Thoracic aorta (tissue), 2 donors: ENCODE data around the gene COA6. TPM values are rescaled to one million over a fixed set of nuclear protein-coding genes. Genes with fewer than 3 reads are reported as not detected.
"Not testable (repeated sequence)": the region's sequence is repeated elsewhere in the genome, so short reads cannot be mapped to it uniquely, and the experiment has no call there.

Source experiments
- ATAC-seq: fragments of 150-250 bp; one replicate; pipeline ENCODE4 v1.8.0; 2017; ENCODE audit warnings: low read depth; ENCODE audit not compliant: insufficient number of reproducible peaks, low FRiP score
- DNase-seq: peaks from one replicate; pipeline ENCODE4 v3.0.0-alpha.2; 2020; ENCODE audit warnings: low spot score
- H3K27ac ChIP-seq, 2 donors: fragments of 200-600 bp; sonication (generic); 1 replicate in 1 of 2; 2 replicates in 1 of 2; pipeline ENCODE4 v1.5.1; 2016; ENCODE audit warnings: mild to moderate bottlenecking in 2 of 2, moderate library complexity in 2 of 2
- H3K27me3 ChIP-seq: fragments of 200-600 bp; sonication (generic); replicated peaks from 2 replicates; pipeline ENCODE4 v1.6.0; 2016; ENCODE audit warnings: mild to moderate bottlenecking; ENCODE audit not compliant: insufficient read depth
- H3K36me3 ChIP-seq: fragments of 200-600 bp; sonication (generic); one replicate; pipeline ENCODE4 v1.5.1; 2016
- H3K4me1 ChIP-seq, 2 donors: fragments of 200-600 bp; sonication (generic); 1 replicate in 1 of 2; 2 replicates in 1 of 2; pipeline versions ENCODE4 v1.5.1 to v1.6.0; 2016; ENCODE audit warnings: low read depth in 2 of 2, mild to moderate bottlenecking in 1 of 2; ENCODE audit not compliant: control insufficient read depth in 1 of 2
- H3K4me3 ChIP-seq: fragments of 200-600 bp; sonication (generic); 2 replicates; pipeline ENCODE4 v1.5.1; 2016; ENCODE audit warnings: mild to moderate bottlenecking
- H3K9me3 ChIP-seq: fragments of 200-600 bp; sonication (generic); 2 replicates; pipeline ENCODE4 v1.5.1; 2016
- total RNA-seq, 2 donors: library from RNA; depleted of rRNA; stranded (reverse); fragments of >200 nt; gene quantifications; one replicate each; pipeline versions ENCODE4 v1.1.0 to v1.2.3, GENCODE V29; 2016
- TF ChIP-seq, protein P1 (sequence below): fragments of 200-600 bp; sonication (generic); IDR thresholded peaks from one replicate; pipeline ENCODE4 v1.5.1; 2019; ENCODE audit warnings: antibody characterized with exemption

The COA6 gene
- total RNA-seq, 2 donors from 2014 or later: 3.4 TPM; not detected in 1

GRCh38 chr1:234340528-234340927 lies 32.7 kb upstream of the COA6 start:
- H3K36me3 ChIP-seq: no peaks in the 10 kb centered on the region
- H3K27ac ChIP-seq: no peak overlapping the region
- H3K4me1 ChIP-seq: no peaks in the 10 kb centered on the region
- TF ChIP-seq, protein P1, sequence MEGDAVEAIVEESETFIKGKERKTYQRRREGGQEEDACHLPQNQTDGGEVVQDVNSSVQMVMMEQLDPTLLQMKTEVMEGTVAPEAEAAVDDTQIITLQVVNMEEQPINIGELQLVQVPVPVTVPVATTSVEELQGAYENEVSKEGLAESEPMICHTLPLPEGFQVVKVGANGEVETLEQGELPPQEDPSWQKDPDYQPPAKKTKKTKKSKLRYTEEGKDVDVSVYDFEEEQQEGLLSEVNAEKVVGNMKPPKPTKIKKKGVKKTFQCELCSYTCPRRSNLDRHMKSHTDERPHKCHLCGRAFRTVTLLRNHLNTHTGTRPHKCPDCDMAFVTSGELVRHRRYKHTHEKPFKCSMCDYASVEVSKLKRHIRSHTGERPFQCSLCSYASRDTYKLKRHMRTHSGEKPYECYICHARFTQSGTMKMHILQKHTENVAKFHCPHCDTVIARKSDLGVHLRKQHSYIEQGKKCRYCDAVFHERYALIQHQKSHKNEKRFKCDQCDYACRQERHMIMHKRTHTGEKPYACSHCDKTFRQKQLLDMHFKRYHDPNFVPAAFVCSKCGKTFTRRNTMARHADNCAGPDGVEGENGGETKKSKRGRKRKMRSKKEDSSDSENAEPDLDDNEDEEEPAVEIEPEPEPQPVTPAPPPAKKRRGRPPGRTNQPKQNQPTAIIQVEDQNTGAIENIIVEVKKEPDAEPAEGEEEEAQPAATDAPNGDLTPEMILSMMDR: no peak
- ATAC-seq (no peak), DNase-seq (no peak)
- no peaks in the 10 kb centered on the region for H3K9me3 ChIP-seq
- no peaks in the 10 kb centered on the region for H3K27me3 ChIP-seq
- H3K4me3 ChIP-seq: no peak overlapping the region

DNA sequence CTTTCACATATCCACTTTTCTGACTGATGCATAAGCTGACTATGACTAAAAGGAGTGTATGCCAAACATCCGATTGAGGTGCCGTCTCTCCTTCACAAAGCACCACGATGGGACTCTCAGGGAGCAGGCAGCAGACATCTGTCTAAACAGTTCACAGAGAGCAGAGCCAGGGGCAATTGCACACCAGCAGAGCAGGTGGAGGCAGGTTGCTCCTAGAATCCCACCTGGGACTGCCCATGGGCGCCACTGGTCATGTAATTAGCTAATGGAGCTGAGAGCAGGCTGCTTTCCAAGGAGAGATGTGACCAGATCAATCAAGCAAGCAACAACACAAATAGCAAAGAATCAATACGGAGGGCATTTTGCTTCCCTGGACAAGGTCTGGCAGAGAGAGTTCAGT lies 30.5 kb upstream of the COA6 start:
- Histone ChIP-seq H3K4me3 (no peak overlapping the region), H3K36me3 (no peaks in the 10 kb centered on the region), H3K9me3 (no peaks in the 10 kb centered on the region), H3K27me3 (no peaks in the 10 kb centered on the region), H3K4me1 (no peaks in the 10 kb centered on the region), H3K27ac (no peak overlapping the region)
- TF ChIP-seq, protein P1: no peak
- ATAC-seq (no peak), DNase-seq (no peak)

- no peak for DNase-seq
- no peaks in the 10 kb centered on the region for H3K27me3 ChIP-seq
- no peaks in the 10 kb centered on the region for H3K36me3 ChIP-seq
- H3K9me3 ChIP-seq: no peaks in the 10 kb centered on the region
- no peak for ATAC-seq
- TF ChIP-seq, protein P1: no peak
- no peaks in the 10 kb centered on the region for H3K4me1 ChIP-seq
- no peak overlapping the region for H3K4me3 ChIP-seq
- H3K27ac ChIP-seq: no peak overlapping the region
Observed at GRCh38 chr1:234345237-234345636, 28.0 kb upstream of the COA6 start.

GRCh38 chr1:234348964-234349363 lies 24.3 kb upstream of the COA6 start:
- Histone ChIP-seq H3K4me1 (no peaks in the 10 kb centered on the region), H3K36me3 (no peaks in the 10 kb centered on the region), H3K9me3 (no peaks in the 10 kb centered on the region), H3K4me3 (no peak overlapping the region), H3K27me3 (no peaks in the 10 kb centered on the region), H3K27ac (no peak overlapping the region)
- TF ChIP-seq, protein P1: no peak
- no peak for DNase-seq
- ATAC-seq: no peak

DNA sequence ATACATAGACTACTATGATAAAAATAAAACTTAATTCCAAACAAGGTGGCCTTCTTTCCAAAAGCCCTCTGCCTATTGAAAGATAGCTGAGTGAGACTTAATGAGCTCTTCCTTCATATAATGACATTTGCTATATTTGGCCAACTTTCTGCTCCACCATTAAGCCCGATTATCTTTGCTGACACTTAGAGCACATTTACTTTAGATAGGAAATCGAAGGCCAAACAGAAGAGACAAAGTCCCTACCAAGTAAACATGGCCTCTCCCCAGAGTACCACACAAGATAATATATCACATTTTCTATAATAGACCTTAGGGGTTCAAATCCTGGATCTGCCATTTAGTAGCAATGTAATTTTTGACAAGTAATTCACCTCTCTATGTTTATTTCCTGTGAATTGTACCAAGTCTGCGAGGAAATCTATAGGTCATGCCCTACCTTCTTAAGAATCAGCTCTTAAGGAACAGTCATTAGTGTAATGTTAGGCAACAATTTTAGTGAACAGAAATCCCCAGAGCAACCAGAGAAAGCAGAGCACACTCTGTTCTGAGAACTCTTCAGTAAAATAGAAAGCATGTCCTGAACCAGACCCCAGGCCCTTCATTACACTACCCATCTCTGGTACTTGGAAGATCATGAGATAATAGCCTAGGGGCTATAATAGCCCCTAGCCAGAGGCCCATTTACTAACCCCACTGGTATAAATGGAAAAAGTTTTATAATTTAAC lies 17.3 kb upstream of the COA6 start:
- Histone ChIP-seq H3K4me3 (no peak overlapping the region), H3K36me3 (no peaks in the 10 kb centered on the region), H3K27me3 (no peaks in the 10 kb centered on the region), H3K9me3 (no peaks in the 10 kb centered on the region), H3K4me1 (no peaks in the 10 kb centered on the region), H3K27ac (no peak overlapping the region)
- no peak for ATAC-seq
- TF ChIP-seq, protein P1: no peak
- DNase-seq: no peak

- H3K4me3 ChIP-seq: peak overlapping the region; percentile 57
- not testable (repeated sequence) for DNase-seq, H3K36me3 ChIP-seq, H3K9me3 ChIP-seq, H3K27ac ChIP-seq, H3K4me1 ChIP-seq, ATAC-seq, H3K27me3 ChIP-seq
Observed at GRCh38 chr1:234356615-234357269, 16.5 kb upstream of the COA6 start.
